Subcutaneous abdominal adipose tissue (tissue), 5 donors: ENCODE measurements around the gene PITPNM2.

Experiments
- H3K27ac ChIP-seq: one replicate; pipeline ENCODE4 v1.7.0; 2013; ENCODE audit warnings: low read depth, mild to moderate bottlenecking, inconsistent platforms, low read length, moderate library complexity
- H3K27me3 ChIP-seq, 5 donors: one replicate each; pipeline ENCODE4 v1.7.0; 2013; ENCODE audit warnings: low read length in 5 of 5, inconsistent platforms in 1 of 5; ENCODE audit not compliant: control insufficient read depth in 5 of 5, insufficient read depth in 4 of 5
- H3K36me3 ChIP-seq, 5 donors: one replicate each; pipeline ENCODE4 v1.7.0; 2013; ENCODE audit warnings: low read length in 5 of 5; ENCODE audit not compliant: control insufficient read depth in 5 of 5, insufficient read depth in 5 of 5
- H3K4me1 ChIP-seq, 5 donors: one replicate each; pipeline ENCODE4 v1.7.0; 2013; ENCODE audit warnings: low read length in 5 of 5, mild to moderate bottlenecking in 3 of 5, moderate library complexity in 1 of 5; ENCODE audit not compliant: control insufficient read depth in 5 of 5, insufficient read depth in 5 of 5
- H3K4me3 ChIP-seq, 5 donors: one replicate each; pipeline ENCODE4 v1.7.0; 2013; ENCODE audit warnings: low read length in 5 of 5, low read depth in 1 of 5
- H3K9ac ChIP-seq, 5 donors: one replicate each; pipeline ENCODE4 v1.7.0; 2013; ENCODE audit warnings: low read length in 5 of 5, mild to moderate bottlenecking in 4 of 5, moderate library complexity in 3 of 5
- H3K9me3 ChIP-seq, 5 donors: one replicate each; pipeline ENCODE4 v1.7.0; 2013; ENCODE audit warnings: low read length in 5 of 5; ENCODE audit not compliant: control insufficient read depth in 5 of 5
- donor health status: healthy.
- donor health status: healthy.
- donor health status: healthy.
- donor health status: healthy.
- donor health status: healthy.

The PITPNM2 gene

DNA sequence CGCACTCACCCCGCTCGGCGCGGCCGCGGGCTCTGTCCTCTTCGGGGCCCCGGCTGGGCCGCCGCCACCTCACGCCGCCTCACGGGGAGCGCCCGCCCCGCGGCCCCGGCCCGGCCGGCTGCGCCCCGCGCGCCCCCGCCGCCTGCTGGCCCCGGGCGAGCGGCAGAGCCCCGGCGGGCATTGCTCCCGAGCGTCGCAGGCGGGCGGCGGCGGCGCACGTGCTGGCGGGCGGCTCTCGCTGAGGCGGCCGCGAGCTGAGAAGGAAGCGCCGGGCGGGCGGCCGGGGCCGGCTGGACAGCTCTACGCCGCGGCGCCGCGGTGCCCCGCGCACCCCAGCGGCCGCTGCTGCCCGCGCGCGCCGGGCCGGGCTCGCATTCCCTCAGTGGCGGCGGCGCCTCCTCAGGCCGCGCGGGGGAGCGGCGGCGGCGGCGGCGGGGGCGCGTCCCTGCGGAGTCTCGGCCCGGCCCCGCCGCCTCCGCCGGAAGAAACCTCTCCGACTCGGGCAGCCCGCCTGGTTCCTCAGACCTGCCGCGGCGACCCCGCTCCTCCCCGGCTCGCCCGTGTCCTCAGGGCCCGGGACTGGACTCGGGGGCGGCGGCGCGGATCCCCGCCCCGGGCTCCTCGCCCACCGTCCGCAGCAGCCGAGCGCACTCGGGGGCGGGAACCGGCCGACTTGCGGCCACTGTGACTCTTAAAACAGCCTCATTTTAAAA, at the start of gene PITPNM2:
Gene PITPNM2 (minus strand): TSS at position 347 of the 713 bp plus-strand sequence. CDS start 116,500 bp downstream, outside the sequence.
- H3K27ac ChIP-seq = peak within 1 kb of the TSS; percentile 54
- H3K9ac ChIP-seq = peak within 1 kb of the TSS in 4 of 5 donors; percentile 72 to 84 (median 80)
- peak within 1 kb of the TSS; percentile 54 to 76 (median 70) for H3K4me3 ChIP-seq
- peaks cover 4 to 22% (median 21%) of the 10 kb centered on the region in 5 donors for H3K4me1 ChIP-seq
- H3K27me3 ChIP-seq = no peaks in the 10 kb centered on the region
- peaks cover 0 to 5% (median 2%) of the 10 kb centered on the region in 5 donors for H3K36me3 ChIP-seq
- H3K9me3 ChIP-seq = no peaks in the 10 kb centered on the region

DNA sequence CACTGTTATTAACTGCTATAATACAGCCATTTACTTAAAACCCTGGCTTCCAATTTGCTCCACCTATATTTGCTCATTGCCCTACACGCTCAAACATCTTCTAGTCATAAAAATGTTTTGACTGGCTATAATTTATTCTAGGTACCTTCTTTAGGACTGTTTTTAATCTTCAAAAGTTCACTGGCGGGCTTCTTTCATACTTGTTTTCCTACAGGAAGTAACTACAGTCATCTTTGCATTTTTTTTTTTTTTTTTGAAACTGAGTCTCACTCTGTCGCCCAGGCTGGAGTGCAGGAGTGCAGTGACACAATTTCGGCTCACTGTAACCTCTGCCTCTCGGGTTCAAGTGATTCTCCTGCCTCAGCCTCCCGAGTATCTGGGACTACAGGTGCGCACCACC, 49.5 kb upstream of the PITPNM2 start:
- no peak overlapping the region for H3K4me3 ChIP-seq
- no peak overlapping the region for H3K9ac ChIP-seq
- peaks cover 13 to 30% (median 17%) of the 10 kb centered on the region in 5 donors for H3K36me3 ChIP-seq
- no peaks in the 10 kb centered on the region for H3K9me3 ChIP-seq
- no peaks in the 10 kb centered on the region for H3K27me3 ChIP-seq
- no peaks in the 10 kb centered on the region for H3K4me1 ChIP-seq
- no peak overlapping the region for H3K27ac ChIP-seq

DNA sequence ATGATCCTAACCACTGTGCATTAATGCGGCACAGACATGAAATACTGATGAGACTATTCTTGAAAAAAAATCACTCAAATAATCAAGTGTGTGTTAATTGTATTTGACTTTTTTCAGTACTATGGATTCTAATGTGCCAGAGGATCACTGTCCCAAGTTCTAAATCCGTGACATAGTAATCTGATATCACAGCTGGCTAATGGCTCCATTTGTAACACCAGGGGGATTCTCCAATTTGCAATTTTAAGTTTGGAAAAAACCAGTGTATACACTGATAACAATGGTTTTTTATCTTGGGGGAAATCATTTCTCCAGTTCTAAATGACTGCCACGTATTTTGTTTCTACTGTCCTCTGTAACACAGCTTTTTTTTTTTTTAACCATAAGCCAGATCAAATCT, 49.0 kb upstream of the PITPNM2 start:
- H3K4me3 ChIP-seq = no peak overlapping the region
- no peaks in the 10 kb centered on the region for H3K9me3 ChIP-seq
- no peaks in the 10 kb centered on the region for H3K4me1 ChIP-seq
- H3K27me3 ChIP-seq = no peaks in the 10 kb centered on the region
- H3K27ac ChIP-seq = no peak overlapping the region
- H3K9ac ChIP-seq = no peak overlapping the region
- H3K36me3 ChIP-seq = peaks cover 12 to 28% (median 15%) of the 10 kb centered on the region in 5 donors

DNA sequence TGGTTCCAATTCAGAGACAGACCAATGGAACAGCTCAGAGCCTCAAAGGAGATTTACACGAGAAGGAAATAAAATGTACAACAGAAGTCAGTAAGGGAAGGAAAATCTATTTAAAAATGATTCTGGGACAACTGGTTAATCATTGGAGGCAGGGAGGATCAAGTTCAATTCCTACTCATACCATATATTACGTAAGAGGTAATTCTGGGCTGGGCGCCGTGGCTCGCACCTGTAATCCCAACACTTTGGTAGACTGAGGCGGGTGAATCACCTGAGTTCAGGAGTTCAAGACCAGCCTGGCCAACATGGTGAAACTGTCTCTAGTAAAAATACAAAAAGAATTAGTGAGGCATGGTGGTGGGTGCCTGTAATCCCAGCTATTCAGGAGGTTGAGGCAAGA, 36.7 kb upstream of the PITPNM2 start:
- H3K9ac ChIP-seq = no peak overlapping the region
- H3K4me3 ChIP-seq = no peak overlapping the region
- H3K4me1 ChIP-seq = no peaks in the 10 kb centered on the region
- no peaks in the 10 kb centered on the region for H3K27me3 ChIP-seq
- H3K9me3 ChIP-seq = no peaks in the 10 kb centered on the region
- H3K27ac ChIP-seq = no peak overlapping the region
- peaks cover 10 to 32% (median 11%) of the 10 kb centered on the region in 5 donors for H3K36me3 ChIP-seq

DNA sequence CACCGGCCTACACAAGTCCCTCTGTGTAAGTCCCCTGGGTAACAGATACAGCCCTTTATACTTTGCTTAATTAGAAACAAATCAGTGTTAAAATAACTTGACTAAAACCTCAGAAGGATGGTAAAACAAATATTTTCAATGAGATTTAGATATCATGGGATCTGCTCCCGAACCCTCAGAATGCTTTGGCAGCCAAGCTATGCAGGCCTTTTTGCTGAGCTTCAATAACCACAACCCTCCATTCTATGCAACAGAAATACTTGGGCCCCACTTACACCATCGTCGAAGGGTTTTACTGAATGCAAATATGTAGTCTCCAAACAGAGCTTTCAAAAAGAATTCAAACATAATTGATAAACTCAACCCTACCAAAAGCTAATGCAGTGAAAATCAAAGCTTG, 29.3 kb upstream of the PITPNM2 start:
- Histone ChIP-seq H3K27me3 (no peaks in the 10 kb centered on the region), H3K36me3 (peaks cover 7 to 25% (median 14%) of the 10 kb centered on the region in 5 donors), H3K9ac (no peak overlapping the region), H3K27ac (no peak overlapping the region), H3K4me1 (no peaks in the 10 kb centered on the region), H3K4me3 (no peak overlapping the region), H3K9me3 (no peaks in the 10 kb centered on the region)

DNA sequence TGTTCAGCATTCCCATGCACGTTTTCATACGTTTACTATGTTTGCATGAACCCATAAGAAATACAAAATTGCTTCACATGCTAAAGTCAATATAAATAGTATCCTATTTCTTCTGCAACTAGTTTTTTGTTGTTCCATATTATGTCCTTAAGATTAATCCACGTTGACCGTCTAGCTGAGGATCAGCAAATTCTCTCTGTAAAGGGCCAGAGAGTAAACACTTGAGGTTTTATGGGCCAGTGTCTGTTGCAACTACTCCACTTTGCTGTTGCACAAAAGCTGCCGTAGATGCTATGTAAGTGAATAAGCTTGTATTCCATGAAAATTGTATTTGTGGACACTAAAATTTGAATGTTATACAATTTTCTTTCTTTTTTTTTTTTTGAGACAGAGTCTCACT, 21.1 kb upstream of the PITPNM2 start:
- Histone ChIP-seq H3K9ac (no peak overlapping the region), H3K4me1 (no peaks in the 10 kb centered on the region), H3K9me3 (no peaks in the 10 kb centered on the region), H3K27ac (no peak overlapping the region), H3K27me3 (no peaks in the 10 kb centered on the region), H3K4me3 (no peak overlapping the region), H3K36me3 (peaks cover 2 to 11% (median 9%) of the 10 kb centered on the region in 5 donors)

DNA sequence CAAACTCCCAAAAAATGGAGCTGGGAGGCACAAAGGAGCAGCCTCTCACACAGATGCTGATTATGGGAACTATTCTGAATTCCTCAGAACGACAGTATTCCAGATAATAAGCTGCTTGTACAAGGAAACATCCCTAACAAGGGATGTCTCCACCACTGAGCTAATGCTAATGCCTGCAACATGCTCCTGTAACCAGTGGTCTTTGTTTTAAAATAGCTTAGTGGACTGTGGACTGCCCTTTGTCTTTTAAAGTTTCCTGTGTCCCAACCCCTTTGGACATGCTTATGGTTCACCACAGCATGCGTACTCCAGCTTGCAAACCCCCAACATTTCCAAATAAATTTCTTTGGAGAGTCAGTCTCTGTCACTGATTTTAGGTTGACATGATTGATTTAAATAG, 16.4 kb upstream of the PITPNM2 start:
- no peak overlapping the region for H3K9ac ChIP-seq
- no peak overlapping the region for H3K27ac ChIP-seq
- no peaks in the 10 kb centered on the region for H3K9me3 ChIP-seq
- H3K4me1 ChIP-seq = no peaks in the 10 kb centered on the region
- peaks cover 11 to 23% (median 20%) of the 10 kb centered on the region in 5 donors for H3K36me3 ChIP-seq
- H3K4me3 ChIP-seq = no peak overlapping the region
- H3K27me3 ChIP-seq = no peaks in the 10 kb centered on the region

DNA sequence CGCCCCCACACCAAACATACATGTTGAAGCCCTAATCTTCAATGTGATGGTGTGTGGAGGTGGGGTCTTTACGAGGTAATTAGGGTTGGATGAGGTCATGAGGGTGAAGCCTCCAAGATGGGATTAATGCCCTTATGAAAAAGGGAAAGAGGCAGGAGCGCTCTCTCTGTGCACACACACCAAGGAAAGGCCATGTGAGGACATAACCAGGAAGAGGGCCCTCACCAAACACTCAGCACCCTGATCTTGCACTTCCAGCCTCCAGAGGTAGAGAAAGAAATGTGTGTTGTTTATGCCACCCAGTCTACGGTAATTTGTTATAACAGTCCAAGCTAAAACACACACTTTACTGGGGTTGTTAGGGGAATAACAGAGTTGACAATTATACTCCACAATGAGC, 14.6 kb upstream of the PITPNM2 start:
- H3K36me3 ChIP-seq = peaks cover 11 to 24% (median 16%) of the 10 kb centered on the region in 5 donors

DNA sequence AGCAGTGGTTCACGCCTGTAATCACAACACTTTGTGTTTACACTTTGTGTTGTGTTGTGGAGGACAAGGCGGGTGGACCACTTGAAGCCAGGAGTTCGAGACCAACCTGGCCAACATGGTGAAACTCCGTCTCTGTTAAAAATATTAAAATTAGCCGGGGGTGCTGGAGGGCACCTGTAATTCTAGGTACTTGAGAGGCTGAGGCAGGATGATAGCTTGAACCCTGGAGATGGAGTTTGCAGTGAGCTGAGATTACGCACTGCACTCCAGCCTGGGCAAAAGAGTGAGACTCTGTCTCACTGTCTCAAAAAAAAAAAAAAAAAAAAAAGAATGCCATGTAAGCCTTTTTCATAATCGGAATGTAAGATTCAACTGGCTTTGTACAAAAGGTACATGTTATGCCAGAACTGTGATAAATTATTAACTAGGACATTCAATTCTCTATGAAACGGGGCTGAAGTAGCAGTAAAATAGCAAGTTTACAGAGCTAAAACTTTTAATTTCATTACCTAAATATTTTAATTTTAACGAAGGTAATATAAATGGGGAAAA, 13.9 kb upstream of the PITPNM2 start:
- H3K36me3 ChIP-seq = peaks cover 11 to 24% (median 18%) of the 10 kb centered on the region in 5 donors
- no peak overlapping the region for H3K4me3 ChIP-seq
- H3K27ac ChIP-seq = no peak overlapping the region

More for the DNA sequence above, 14.6 kb upstream of the PITPNM2 start:
- Histone ChIP-seq H3K9ac (no peak overlapping the region), H3K27ac (no peak overlapping the region), H3K27me3 (no peaks in the 10 kb centered on the region), H3K9me3 (no peaks in the 10 kb centered on the region), H3K4me3 (no peak overlapping the region), H3K4me1 (no peaks in the 10 kb centered on the region)

DNA sequence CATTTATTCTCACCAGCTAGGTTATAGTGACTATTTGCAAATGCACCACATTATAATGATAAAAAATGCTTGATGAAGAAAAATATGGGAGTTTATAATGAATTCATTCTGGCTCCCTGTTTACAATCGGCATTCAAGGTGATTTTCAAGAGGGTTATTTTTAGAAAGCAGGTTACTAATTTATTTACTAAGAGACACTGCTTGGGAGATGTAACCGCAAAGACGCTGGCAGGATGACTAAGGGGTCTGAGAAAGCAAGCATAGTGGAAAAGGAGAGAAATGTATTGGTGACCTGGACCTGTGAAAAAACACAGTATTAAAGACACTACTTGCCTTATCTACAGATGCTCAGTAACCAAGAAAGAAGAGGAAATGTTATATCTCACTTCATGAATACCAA, 13.3 kb upstream of the PITPNM2 start:
- Histone ChIP-seq H3K4me3 (no peak overlapping the region), H3K36me3 (peaks cover 11 to 24% (median 18%) of the 10 kb centered on the region in 5 donors), H3K27me3 (no peaks in the 10 kb centered on the region), H3K4me1 (no peaks in the 10 kb centered on the region), H3K9ac (no peak overlapping the region), H3K9me3 (no peaks in the 10 kb centered on the region), H3K27ac (no peak overlapping the region)

More for the DNA sequence above, 13.9 kb upstream of the PITPNM2 start:
- no peaks in the 10 kb centered on the region for H3K9me3 ChIP-seq
- no peaks in the 10 kb centered on the region for H3K4me1 ChIP-seq
- H3K27me3 ChIP-seq = no peaks in the 10 kb centered on the region
- H3K9ac ChIP-seq = no peak overlapping the region
